Measurements from ENCODE around the gene PACS2.

PACS2 gene

GRCh38 chr14:105385698-105386365 lies 71.3 kb downstream of the PACS2 start:
- DNase-seq (ENCODE audit: extremely low read depth, insufficient read length), result peak; percentile 4
- Histone ChIP-seq H3K27me3 (replicated peaks; ENCODE audit: control insufficient read depth, insufficient read depth, low read length) (no peaks in the 10 kb centered on the region), H3K4me3 (replicated peaks; ENCODE audit: low read depth, low read length) (no peak overlapping the region), H3K36me3 (ENCODE audit: control insufficient read depth, insufficient read depth, low read length) (no peaks in the 10 kb centered on the region)
- no peak for TF ChIP-seq CTCF (IDR thresholded peaks at IDR 0.05; ENCODE audit: insufficient read depth, low read length, poor library complexity, severe bottlenecking)

GRCh38 chr14:105386581-105387529 lies 72.3 kb downstream of the PACS2 start:
- H3K4me3 ChIP-seq (replicated peaks; ENCODE audit: low read depth, low read length), result no peak overlapping the region
- no peak for TF ChIP-seq CTCF (IDR thresholded peaks at IDR 0.05; ENCODE audit: insufficient read depth, low read length, poor library complexity, severe bottlenecking)
- H3K36me3 ChIP-seq (ENCODE audit: control insufficient read depth, insufficient read depth, low read length), result no peaks in the 10 kb centered on the region
- no peaks in the 10 kb centered on the region for H3K27me3 ChIP-seq (replicated peaks; ENCODE audit: control insufficient read depth, insufficient read depth, low read length)
- peak; percentile 7 for DNase-seq (ENCODE audit: extremely low read depth, insufficient read length)

GRCh38 chr14:105387530-105387922 lies 73.0 kb downstream of the PACS2 start:
- no peaks in the 10 kb centered on the region for H3K36me3 ChIP-seq (ENCODE audit: control insufficient read depth, insufficient read depth, low read length)
- TF ChIP-seq CTCF (IDR thresholded peaks at IDR 0.05; ENCODE audit: insufficient read depth, low read length, poor library complexity, severe bottlenecking), result no peak
- no peaks in the 10 kb centered on the region for H3K27me3 ChIP-seq (replicated peaks; ENCODE audit: control insufficient read depth, insufficient read depth, low read length)
- no peak overlapping the region for H3K4me3 ChIP-seq (replicated peaks; ENCODE audit: low read depth, low read length)
- peak; percentile 2 for DNase-seq (ENCODE audit: extremely low read depth, insufficient read length)

- no peak for TF ChIP-seq CTCF (IDR thresholded peaks at IDR 0.05; ENCODE audit: insufficient read depth, low read length, poor library complexity, severe bottlenecking)
- Histone ChIP-seq H3K4me3 (replicated peaks; ENCODE audit: low read depth, low read length) (no peak overlapping the region), H3K27me3 (replicated peaks; ENCODE audit: control insufficient read depth, insufficient read depth, low read length) (no peaks in the 10 kb centered on the region), H3K36me3 (ENCODE audit: control insufficient read depth, insufficient read depth, low read length) (no peaks in the 10 kb centered on the region)
- peak; percentile 6 for DNase-seq (ENCODE audit: extremely low read depth, insufficient read length)
These were observed 73.8 kb downstream of the PACS2 start for GRCh38 chr14:105388110-105388951.

GRCh38 chr14:105388976-105389375 lies 74.4 kb downstream of the PACS2 start:
- Histone ChIP-seq H3K4me3 (replicated peaks; ENCODE audit: low read depth, low read length) (no peak overlapping the region), H3K27me3 (replicated peaks; ENCODE audit: control insufficient read depth, insufficient read depth, low read length) (no peaks in the 10 kb centered on the region), H3K36me3 (ENCODE audit: control insufficient read depth, insufficient read depth, low read length) (no peaks in the 10 kb centered on the region)
- TF ChIP-seq CTCF (IDR thresholded peaks at IDR 0.05; ENCODE audit: insufficient read depth, low read length, poor library complexity, severe bottlenecking), result no peak
- peak; percentile 8 for DNase-seq (ENCODE audit: extremely low read depth, insufficient read length)
